H7 (cell line): ENCODE measurements around the gene DCDC2C. TPM values are rescaled to one million over a fixed set of nuclear protein-coding genes. Genes with fewer than 3 reads are reported as not detected.
"Not testable (repeated sequence)": the region's sequence is repeated elsewhere in the genome, so short reads cannot be mapped to it uniquely, and the experiment has no call there.

ENCODE experiments used
- DNase-seq: peaks from one replicate; pipeline ENCODE4 v3.0.0; 2012
- H3K27me3 ChIP-seq: 2 replicates; pipeline ENCODE4 v1.6.0; 2011; ENCODE audit warnings: mild to moderate bottlenecking, low read length; ENCODE audit not compliant: control insufficient read depth, insufficient read depth
- H3K36me3 ChIP-seq: replicated peaks from 2 replicates; pipeline ENCODE4 v1.5.1; 2011; ENCODE audit warnings: low read length; ENCODE audit not compliant: control insufficient read depth, insufficient read depth
- H3K4me3 ChIP-seq: 2 replicates; pipeline ENCODE4 v1.5.1; 2011; ENCODE audit warnings: low read depth, mild to moderate bottlenecking, control low read depth, low read length, moderate library complexity; ENCODE audit not compliant: insufficient read depth
- total RNA-seq: library from RNA; depleted of rRNA; stranded (reverse); fragments of >200 nt; shearing (Covaris generic); gene quantifications from 2 replicates; pipeline ENCODE4 v1.2.3, GENCODE V29; 2014; rRNA removed

DCDC2C gene, protein sequence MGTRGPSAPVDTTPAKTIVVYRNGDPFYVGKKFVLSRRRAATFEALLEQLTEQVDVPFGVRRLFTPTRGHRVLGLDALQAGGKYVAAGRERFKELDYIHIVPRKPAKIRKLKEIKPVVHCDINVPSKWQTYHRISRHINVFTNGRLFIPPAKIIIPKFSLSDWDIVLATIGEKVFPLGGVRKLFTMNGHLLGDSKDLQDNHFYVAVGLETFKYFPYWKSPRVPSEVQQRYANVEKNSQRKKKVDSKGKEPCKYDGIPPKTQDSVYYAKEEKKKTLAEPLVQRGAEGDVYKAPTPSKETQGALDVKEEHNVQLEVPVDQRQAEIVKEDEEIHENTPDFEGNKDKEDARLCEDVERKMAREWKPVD
- total RNA-seq: not detected in 2 replicates

DNA sequence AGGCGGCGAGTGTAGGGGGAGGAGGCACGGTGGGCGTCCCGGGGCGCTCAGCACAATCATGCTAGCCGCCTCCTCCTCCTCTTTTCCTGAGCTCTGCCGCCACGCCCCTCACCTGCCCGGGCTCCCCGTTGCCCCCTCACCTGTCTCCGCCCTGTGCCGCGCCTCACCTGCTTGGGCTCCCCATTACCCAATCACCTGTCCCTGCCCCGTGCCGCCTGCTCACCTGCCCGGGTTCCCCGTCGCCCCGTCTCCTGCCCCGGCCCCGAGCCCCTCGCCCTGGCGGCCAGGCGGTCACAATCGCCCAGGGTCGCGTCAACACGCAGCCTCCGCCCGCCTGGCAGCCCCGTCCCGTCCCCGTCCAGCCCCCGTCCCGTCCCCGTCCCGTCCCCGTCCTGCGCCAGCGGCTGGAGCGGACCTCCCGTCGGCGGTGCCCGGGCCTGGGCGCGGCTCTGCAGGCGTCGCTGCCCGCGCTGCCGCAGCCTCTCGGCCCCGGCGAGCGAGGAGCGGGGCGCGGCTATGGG lies at the start of gene DCDC2C:
DCDC2C (plus strand) TSS at position 340 of the 521 bp plus-strand sequence; CDS start at position 517, 177 bp downstream.
- peak within 1 kb of the TSS; percentile 28; the same call in 1 of the 2 replicates for H3K4me3 ChIP-seq
- DNase-seq: no peak
- no peaks in the 10 kb centered on the region for H3K36me3 ChIP-seq
- H3K27me3 ChIP-seq: peaks cover 3% of the 10 kb centered on the region; the same call in 1 of the 2 replicates

DNA sequence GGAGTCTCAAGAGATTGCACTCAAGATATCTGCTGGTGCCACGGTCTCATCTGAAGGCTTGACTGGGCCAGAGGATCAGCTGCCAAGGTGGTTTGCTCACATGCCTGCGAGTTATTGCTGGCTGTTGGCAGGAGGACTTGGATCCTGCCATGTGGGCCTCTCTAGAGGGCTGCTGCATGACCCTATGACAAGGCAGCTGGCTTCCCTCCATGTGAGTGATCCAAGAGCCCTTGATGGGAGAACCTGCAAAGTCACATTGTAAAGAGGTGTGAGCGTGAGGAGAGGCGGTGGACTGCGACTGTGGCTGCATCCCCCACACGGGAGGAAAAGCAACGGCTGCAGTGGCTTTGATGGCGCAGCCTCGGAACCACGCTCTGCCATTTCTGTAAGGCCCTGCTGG lies 49.4 kb upstream of the DCDC2C start:
- Histone ChIP-seq H3K36me3 (no peaks in the 10 kb centered on the region), H3K4me3 (no peak overlapping the region), H3K27me3 (no peaks in the 10 kb centered on the region; the same call in 1 of the 2 replicates)
- no peak for DNase-seq

DNA sequence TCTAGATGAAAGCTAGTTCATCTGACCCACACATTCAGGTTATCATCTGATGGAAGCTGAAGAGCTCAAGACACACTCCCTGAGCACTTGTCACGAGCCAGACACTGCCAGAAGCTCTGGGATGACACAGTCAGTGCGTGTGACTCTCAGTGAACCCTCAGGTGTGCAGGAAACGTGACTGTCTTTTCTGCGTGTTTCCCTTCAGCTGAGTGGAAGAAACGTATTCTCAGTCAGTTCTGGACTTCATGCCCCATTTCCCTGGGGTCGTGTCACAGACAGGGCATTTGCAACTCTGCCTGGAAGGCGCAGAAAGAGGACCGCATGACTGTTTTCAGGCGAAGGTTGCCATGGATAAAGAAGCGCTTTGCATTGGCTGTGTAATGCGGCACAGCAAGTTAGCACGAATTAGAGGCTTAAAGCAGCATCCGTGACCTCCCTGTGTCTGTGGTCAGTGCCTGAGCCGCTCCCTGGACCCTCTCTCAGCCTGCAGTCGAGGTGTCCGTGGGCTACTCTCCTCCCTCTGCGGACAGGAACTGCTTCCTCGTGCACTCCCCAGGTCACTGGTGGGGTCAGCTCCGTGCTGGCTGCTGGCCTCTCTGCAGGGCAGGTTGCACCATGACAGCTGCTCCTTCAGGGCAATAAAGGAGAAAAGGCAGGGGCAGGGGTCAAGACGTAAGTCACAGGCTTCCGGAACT lies 48.7 kb upstream of the DCDC2C start:
- Histone ChIP-seq H3K4me3 (no peak overlapping the region), H3K36me3 (no peaks in the 10 kb centered on the region), H3K27me3 (no peaks in the 10 kb centered on the region; the same call in 1 of the 2 replicates)
- DNase-seq: no peak

DNA sequence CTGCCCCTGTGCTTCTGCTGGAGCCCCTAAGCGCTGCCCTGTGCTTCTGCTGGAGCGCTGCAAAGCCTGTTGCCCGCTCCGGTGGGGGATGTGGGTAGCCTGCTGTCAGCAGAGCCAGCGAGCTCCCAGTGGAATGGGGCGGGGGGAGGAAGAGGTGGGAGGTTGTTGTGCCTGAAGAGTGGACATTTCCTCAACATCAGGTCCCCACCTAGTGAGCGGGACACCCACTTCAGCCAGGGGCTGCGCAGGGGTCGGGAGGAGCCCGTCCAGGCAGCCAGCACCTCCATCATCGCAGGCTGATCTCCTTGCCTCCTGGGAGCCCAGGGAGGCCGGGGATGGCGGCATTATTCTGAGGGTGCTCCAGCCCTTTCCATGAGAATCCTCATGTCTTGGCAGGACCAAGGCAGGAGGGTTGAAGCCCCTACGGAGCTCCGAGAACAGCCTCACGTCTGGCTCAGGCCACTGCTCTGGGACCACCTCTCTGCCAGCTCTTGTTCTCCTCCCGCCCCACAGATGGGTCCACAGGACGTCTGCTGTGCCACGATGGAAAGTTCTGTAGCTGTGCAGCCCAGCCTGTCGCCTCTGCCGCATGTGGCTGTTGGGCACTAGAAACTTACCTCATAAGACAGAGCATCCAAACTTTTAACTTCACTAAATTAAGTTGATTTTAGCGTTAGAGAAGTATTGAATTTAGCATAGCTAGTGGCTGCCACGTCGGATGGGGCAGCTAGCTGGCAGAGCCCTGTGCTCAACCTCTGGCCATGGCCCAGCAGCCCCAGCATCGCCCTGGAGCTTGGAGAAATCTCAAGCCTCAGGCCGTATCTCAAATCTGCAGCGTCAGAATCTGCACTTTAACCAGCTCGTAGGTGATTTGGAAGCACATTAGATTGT lies 47.3 kb upstream of the DCDC2C start:
- no peak for DNase-seq
- Histone ChIP-seq H3K36me3 (no peaks in the 10 kb centered on the region), H3K27me3 (no peaks in the 10 kb centered on the region; the same call in 1 of the 2 replicates), H3K4me3 (no peak overlapping the region)

DNA sequence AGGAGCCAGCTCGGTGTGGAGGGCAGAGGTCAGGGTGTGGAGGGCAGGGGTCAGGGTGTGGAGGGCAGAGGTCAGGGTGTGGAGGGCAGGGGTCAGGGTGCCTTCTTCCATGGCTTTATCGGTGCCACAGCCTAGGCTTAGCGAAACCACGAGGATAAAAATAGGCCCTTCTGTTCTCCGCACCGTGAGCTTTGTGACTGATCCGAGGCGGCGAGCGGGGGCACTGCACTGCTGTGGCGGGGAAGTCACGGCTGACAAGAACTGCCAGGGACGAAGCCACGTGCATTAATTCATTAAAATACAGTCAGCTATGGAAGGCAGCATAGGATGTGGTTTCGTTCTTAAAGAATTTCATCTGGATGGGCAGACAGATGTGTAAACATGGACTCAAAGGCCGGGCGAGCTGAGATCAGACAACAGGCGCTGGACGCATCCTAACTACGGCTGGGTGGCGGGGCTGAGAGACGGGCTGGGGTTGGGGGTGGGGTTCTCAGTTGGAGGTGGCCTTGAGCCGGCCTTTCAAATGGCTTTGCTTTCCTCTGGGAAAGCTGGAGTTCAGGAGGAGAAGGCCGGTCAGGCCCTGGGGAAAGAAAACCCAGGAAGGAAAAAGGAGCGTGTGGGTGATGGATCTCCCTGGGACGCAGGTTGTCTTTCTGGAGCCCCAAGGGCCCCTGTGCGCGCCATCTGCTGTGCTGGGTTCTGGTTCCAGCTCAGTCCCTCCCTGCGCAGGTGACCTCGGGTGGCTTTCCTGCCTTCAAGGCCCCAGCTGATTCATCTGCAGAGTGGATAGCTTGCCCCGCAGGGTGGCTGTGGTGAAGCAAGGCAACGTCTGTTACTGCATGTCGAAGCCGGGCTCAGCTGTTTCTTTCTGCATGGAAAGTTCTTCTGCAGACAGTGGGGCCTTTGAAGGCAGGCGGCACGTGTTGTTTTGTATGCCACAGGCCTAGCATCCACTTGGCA lies 46.3 kb upstream of the DCDC2C start:
- no peaks in the 10 kb centered on the region; the same call in 1 of the 2 replicates for H3K27me3 ChIP-seq
- H3K4me3 ChIP-seq: no peak overlapping the region
- no peaks in the 10 kb centered on the region for H3K36me3 ChIP-seq
- DNase-seq: peak; percentile 76

DNA sequence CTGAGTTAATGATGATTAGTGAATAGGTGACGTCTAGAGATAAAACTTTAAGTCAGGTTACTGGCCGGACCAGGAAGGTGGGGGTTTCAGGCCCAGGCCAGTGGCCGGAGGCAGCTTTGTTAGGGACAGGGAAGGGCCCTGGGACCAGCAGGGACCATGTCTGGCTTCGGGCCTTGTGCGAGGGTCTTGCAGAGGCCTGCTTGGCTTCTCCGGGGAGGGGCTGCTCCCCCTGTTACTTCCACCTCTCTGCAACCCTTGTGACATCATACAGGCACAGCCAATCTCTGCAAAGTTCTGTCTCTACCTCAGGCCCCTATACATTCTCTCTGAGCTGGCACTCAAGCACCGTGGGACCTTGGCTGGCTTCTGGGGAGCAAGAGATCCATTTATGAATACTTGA lies 45.5 kb upstream of the DCDC2C start, which contains the start of gene ALLC:
ALLC (plus strand) TSS at position 320 of the 400 bp plus-strand sequence. CDS start 12,958 bp downstream, outside the sequence.
- no peak within 1 kb of the TSS for H3K4me3 ChIP-seq
- H3K36me3 ChIP-seq: no peaks in the 10 kb centered on the region
- no peak for DNase-seq
- no peaks in the 10 kb centered on the region; the same call in 1 of the 2 replicates for H3K27me3 ChIP-seq

DNA sequence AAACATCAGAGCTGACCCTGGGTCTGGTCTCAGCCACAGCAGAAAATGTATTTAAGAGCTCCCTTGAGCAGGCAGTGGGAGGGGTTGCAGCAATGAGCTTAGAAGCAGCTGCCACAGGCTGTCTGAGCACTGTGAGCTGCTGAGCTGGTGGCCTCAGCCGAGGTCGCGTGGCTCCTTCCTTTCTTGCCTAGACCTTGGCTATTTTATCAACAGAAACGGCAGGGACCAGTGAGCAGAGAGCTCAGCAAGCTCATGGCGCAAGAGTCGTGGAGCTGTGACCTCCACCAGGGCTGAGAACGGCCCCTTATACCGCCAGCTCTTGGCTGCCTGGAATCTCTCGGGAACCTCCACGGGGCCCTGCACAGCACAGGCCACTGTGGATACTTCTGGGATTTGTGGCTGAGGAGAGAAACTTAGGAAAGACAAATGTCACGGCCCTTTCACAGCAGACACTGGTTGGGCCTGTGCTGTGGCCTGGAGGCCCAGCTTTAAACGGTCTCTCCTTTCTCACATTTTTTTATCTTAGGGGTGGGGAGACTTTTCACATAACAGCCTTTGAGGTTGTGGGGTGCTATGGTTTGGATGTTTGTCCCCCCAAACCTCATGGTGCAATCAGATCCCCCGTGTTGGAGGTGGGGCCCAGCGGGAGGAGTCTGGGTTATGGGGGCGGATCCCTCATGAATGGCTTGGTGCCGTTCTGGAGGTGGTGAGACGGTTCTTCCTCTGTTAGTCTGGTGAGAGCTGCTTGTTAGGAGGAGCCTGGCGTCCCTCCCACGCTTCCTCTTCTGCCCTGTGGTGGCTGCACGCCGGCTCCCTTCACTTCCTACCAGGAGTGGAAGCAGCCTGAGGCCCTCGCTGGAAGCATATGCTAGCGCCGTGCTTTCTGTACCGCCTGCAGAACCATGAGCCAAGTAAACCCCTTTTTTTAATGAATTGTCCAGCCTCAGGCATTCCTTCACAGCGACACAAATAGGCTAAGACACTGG lies 43.6 kb upstream of the DCDC2C start:
- Histone ChIP-seq H3K4me3 (no peak overlapping the region), H3K27me3 (no peaks in the 10 kb centered on the region; the same call in 1 of the 2 replicates), H3K36me3 (no peaks in the 10 kb centered on the region)
- DNase-seq: no peak

DNA sequence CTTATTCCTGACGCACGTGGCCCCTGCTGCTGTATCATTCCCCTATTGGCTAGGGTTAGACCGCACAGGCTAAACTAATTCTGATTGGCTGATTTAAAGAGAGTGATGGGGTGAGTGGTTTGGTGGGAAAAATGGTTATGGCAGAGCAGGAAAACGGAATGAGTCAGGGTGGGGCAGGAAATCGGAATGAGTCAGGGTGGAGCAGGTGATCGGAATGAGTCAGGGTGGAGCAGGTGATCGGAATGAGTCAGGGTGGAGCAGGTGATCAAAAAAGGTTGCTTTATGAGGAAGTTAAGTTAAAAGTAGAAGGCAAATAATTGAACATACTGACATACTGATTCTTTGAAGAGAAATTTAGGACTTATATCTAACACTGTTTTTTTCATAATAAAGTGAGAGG lies 42.7 kb upstream of the DCDC2C start:
- DNase-seq, H3K36me3 ChIP-seq, H3K27me3 ChIP-seq, H3K4me3 ChIP-seq: not testable (repeated sequence)

DNA sequence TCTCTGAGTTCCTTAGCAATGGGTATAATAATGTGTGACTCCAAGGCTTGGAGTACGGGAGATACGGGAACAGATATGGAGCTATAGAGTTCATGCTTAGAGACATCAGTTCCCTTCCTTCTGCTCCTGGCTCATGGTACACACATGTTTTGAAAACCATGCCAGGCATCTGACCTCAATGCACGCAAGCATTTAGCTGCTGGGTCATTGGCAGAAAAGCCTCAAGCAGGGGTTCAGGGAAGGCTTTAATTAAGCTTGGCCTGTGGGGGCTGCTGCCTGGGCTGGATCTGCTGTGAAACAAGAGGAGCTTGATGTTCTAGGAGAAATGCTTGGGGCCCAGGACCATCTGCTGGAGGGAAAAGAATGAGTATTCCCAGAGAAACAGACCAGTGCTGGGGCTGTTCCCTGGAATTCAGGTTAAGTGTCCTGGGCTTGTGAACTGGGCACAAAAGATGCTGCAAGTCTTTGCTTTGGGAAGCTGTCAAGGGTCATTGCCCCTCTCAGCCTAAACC lies 42.2 kb upstream of the DCDC2C start:
- no peaks in the 10 kb centered on the region for H3K36me3 ChIP-seq
- H3K4me3 ChIP-seq: no peak overlapping the region
- H3K27me3 ChIP-seq: no peaks in the 10 kb centered on the region; the same call in 1 of the 2 replicates
- DNase-seq: no peak

DNA sequence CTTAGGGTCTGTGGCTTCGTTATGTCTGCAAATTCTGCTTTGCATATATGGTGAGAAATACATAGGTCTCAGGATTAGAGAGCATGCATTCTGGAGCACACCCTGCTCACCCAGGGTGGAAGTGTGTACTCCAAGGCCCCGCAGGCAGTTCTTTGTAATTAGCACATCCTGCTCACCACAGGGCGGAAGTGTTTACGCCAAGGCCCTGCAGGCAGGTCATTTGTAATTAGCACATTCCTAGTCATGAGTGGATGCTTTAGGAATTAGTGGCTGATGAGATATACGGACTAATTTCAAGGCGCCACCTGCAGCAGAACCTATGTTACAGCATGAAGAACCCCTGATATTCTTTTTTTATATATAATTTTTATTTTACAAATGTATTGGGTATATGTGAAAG lies 41.1 kb upstream of the DCDC2C start:
- Histone ChIP-seq H3K36me3 (no peaks in the 10 kb centered on the region), H3K27me3 (no peaks in the 10 kb centered on the region), H3K4me3 (no peak overlapping the region)
- peak; percentile 62 for DNase-seq

DNA sequence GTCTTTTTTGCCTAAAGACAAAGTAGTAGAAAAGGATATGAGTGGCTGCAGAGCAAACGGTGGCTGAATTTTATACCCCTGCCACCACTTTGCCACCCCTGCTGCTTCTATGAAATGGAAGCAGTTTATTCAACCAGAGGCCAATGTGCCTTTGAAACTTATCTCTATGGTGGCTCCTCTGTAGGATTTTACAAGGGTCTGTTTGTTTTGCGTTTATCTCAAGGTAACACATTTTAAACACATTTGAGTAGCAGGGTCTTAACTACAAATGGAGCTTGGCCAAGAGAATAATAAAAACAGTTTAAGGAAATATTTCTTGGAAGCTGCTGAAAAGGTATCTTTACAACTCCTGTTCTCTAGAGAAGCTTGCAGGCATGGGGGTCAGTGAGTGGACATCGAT lies 39.3 kb upstream of the DCDC2C start:
- Histone ChIP-seq H3K4me3 (no peak overlapping the region), H3K36me3 (no peaks in the 10 kb centered on the region), H3K27me3 (no peaks in the 10 kb centered on the region)
- no peak for DNase-seq

DNA sequence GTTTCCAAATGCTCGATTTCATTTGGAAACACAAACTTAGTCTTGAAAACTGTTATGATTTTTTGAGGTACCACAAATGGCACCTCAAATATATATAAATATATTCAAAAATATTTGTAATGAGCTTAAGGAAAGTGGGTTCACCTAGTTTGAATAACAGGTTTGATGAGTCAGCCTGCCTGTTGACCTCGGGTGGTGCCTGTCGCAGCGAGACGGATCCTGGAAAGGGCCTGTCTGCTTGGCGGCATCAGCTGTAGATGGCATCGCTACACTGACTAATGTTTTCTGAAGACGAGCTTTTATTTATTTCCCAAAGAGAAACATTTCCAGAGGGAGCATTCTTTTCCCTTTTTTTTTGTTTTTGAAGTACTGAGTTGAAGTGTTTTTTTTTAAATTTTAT lies 38.5 kb upstream of the DCDC2C start:
- H3K4me3 ChIP-seq: no peak overlapping the region
- DNase-seq: no peak
- no peaks in the 10 kb centered on the region for H3K27me3 ChIP-seq
- H3K36me3 ChIP-seq: no peaks in the 10 kb centered on the region
